ENCODE measurements around the gene UBLCP1. TPM values are rescaled to one million over a fixed set of nuclear protein-coding genes. Genes with fewer than 3 reads are reported as not detected.

Gene UBLCP1
- total and polyA plus RNA-seq, 2 of the 13 experiments (the other 11 are each of a cell fraction or from before 2014, with no cell fraction given), result 6.5 to 12.6 TPM

DNA sequence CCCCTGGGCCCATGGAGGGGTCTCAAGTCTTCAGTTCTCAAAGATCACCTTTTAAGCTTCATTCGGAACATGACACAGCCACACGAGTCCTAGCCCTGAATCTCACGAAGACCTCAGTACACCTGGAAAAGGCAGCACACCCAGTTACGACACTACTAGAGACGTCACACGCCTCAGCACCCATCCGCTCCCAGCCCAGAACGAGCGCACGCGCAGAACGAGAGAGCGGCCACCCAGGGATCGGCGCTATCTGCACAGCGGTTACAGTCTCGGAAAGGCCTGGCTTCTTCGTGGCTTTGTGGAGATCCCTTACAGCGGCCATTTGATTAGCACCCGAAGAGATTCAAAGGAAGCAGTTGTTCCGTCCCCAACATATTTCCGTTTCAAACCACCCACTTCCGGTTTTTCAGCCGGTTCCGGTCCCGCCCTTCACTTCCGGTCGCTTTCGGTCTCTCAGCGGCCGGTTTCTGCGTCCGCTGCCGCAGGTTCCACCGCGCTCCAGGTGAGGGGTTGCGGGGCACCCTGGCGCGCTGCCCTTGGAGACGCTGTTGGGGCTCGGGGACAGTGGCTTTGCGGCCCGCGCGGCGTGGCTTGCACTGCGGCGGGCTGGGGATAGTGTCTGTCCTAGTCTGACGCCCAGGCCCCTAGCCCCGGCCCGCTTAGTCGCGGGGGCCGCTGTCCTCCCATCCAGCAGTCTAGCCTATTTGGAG lies at the start of gene UBLCP1 (continued):
- TF ChIP-seq ZNF503 (CRISPR knock-in tag; IDR thresholded peaks at IDR 0.05) (no peak), ZNF879 (CRISPR knock-in tag; IDR thresholded peaks at IDR 0.05) (no peak), ZNF34 (CRISPR knock-in tag; IDR thresholded peaks at IDR 0.05; ENCODE audit: borderline replicate concordance) (no peak), ZNF468 (CRISPR knock-in tag; IDR thresholded peaks at IDR 0.05) (no peak), ZNF333 (CRISPR knock-in tag; IDR thresholded peaks at IDR 0.05; ENCODE audit: borderline replicate concordance) (peak; percentile 35; the same call in 1 of the 2 replicates), ZNF777 (CRISPR knock-in tag; IDR thresholded peaks at IDR 0.05) (0 out of 2 replicates have a peak, but pooled peaks have one; percentile 7), ZBTB38 (CRISPR knock-in tag; IDR thresholded peaks at IDR 0.05) (peak; percentile 38; the same call in 1 of the 2 replicates), JUND (CRISPR knock-in tag; IDR thresholded peaks at IDR 0.05) (no peak), GABPB1 (CRISPR knock-in tag; IDR thresholded peaks at IDR 0.05) (peak; percentile 99), ZNF432 (CRISPR knock-in tag; IDR thresholded peaks at IDR 0.05; ENCODE audit: borderline replicate concordance) (no peak), PAWR (CRISPR knock-in tag; IDR thresholded peaks at IDR 0.05; ENCODE audit: borderline replicate concordance) (no peak), CREM (IDR thresholded peaks at IDR 0.05) (peak; percentile 69), CREM (CRISPR knock-in tag; IDR thresholded peaks at IDR 0.05) (no peak), IRF2 (CRISPR knock-in tag; IDR thresholded peaks at IDR 0.05) (peak; percentile 89; the same call in 1 of the 2 replicates), SNAPC2 (CRISPR knock-in tag; IDR thresholded peaks at IDR 0.05) (no peak), ZNF10 (CRISPR knock-in tag; IDR thresholded peaks at IDR 0.05; ENCODE audit: borderline replicate concordance, low read depth) (no peak), PAF1 (CRISPR knock-in tag; IDR thresholded peaks at IDR 0.05) (no peak), GATAD2A (CRISPR knock-in tag; IDR thresholded peaks at IDR 0.05) (peak; percentile 42; the same call in 1 of the 2 replicates), NBN (conservative IDR thresholded peaks at IDR 0.05) (no peak), KMT2B (CRISPR knock-in tag; IDR thresholded peaks at IDR 0.05) (peak; percentile 94), ZNF749 (CRISPR knock-in tag; IDR thresholded peaks at IDR 0.05; ENCODE audit: borderline replicate concordance) (no peak), CENPBD1 (CRISPR knock-in tag; IDR thresholded peaks at IDR 0.05; ENCODE audit: borderline replicate concordance, low read depth) (no peak), ZNF543 (CRISPR knock-in tag; IDR thresholded peaks at IDR 0.05) (peak; percentile 61; the same call in 1 of the 2 replicates)
- TF ChIP-seq, protein P1, sequence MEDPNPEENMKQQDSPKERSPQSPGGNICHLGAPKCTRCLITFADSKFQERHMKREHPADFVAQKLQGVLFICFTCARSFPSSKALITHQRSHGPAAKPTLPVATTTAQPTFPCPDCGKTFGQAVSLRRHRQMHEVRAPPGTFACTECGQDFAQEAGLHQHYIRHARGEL (CRISPR knock-in tag; IDR thresholded peaks at IDR 0.05), result no peak
- TF ChIP-seq, protein P2, sequence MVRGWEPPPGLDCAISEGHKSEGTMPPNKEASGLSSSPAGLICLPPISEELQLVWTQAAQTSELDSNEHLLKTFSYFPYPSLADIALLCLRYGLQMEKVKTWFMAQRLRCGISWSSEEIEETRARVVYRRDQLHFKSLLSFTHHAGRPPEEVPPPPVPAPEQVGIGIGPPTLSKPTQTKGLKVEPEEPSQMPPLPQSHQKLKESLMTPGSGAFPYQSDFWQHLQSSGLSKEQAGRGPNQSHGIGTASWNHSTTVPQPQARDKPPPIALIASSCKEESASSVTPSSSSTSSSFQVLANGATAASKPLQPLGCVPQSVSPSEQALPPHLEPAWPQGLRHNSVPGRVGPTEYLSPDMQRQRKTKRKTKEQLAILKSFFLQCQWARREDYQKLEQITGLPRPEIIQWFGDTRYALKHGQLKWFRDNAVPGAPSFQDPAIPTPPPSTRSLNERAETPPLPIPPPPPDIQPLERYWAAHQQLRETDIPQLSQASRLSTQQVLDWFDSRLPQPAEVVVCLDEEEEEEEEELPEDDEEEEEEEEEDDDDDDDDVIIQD (CRISPR knock-in tag; IDR thresholded peaks at IDR 0.05; ENCODE audit: low read depth), result no peak
- TF ChIP-seq, protein P3, sequence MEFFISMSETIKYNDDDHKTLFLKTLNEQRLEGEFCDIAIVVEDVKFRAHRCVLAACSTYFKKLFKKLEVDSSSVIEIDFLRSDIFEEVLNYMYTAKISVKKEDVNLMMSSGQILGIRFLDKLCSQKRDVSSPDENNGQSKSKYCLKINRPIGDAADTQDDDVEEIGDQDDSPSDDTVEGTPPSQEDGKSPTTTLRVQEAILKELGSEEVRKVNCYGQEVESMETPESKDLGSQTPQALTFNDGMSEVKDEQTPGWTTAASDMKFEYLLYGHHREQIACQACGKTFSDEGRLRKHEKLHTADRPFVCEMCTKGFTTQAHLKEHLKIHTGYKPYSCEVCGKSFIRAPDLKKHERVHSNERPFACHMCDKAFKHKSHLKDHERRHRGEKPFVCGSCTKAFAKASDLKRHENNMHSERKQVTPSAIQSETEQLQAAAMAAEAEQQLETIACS (CRISPR knock-in tag; IDR thresholded peaks at IDR 0.05), result no peak
- TF ChIP-seq, protein P4, sequence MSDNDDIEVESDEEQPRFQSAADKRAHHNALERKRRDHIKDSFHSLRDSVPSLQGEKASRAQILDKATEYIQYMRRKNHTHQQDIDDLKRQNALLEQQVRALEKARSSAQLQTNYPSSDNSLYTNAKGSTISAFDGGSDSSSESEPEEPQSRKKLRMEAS (IDR thresholded peaks at IDR 0.05), result peak; percentile 64
